ENCODE data around the gene INSIG2.

The INSIG2 gene

DNA sequence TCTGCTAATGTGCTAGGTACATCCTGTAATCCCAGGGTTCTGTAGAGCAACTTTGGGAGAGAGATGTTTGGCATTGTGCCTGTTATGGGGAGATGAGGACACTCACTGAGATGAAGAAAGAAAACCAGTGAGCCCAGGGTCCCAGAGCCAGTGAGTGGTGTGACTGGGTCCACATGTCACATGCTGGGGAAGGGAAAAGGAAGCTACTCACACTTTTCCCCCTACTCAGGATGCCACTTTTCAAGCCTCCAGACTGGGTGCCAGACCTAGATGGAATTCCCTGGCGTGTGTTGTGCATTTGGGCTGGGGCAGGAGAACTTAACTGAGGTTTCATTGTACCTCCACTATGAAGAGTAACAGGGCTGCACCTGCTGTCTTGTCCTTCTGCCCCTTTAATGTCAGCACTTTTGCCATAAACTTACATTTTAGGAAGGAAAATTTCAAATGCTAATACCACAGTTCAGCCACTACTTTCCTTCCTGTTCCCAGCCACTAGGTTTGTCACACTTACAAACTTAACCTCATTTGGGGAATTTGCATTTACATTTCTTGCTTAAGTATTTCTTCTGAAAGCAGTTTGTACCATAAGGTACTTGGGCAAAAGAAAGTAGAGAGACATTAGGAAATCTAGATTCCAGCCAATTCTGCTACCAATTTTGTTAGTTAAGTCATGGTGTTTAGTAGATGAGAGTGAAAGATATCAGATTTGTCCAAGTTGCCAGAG, 10.2 kb downstream of the INSIG2 start:
- WGBS (ENCODE audit: insufficient coverage, insufficient read length): no CpG with 5 or more reads among the region's 1 CpG
- no peaks in the 10 kb centered on the region for H3K4me1 ChIP-seq (ENCODE audit: control insufficient read depth, insufficient read depth, low read length)
- H3K27me3 ChIP-seq (ENCODE audit: control insufficient read depth, insufficient read depth, low read length): no peaks in the 10 kb centered on the region
- no peaks in the 10 kb centered on the region for H3K36me3 ChIP-seq (ENCODE audit: control insufficient read depth, insufficient read depth, low read length)
- DNase-seq (ENCODE audit: low read depth, low spot score): no peak
- H3K4me3 ChIP-seq (ENCODE audit: low read length): no peak overlapping the region
- H3K27ac ChIP-seq (ENCODE audit: low read length): no peak overlapping the region
- H3K9me3 ChIP-seq (ENCODE audit: control insufficient read depth, insufficient read depth, low read length): no peaks in the 10 kb centered on the region

DNA sequence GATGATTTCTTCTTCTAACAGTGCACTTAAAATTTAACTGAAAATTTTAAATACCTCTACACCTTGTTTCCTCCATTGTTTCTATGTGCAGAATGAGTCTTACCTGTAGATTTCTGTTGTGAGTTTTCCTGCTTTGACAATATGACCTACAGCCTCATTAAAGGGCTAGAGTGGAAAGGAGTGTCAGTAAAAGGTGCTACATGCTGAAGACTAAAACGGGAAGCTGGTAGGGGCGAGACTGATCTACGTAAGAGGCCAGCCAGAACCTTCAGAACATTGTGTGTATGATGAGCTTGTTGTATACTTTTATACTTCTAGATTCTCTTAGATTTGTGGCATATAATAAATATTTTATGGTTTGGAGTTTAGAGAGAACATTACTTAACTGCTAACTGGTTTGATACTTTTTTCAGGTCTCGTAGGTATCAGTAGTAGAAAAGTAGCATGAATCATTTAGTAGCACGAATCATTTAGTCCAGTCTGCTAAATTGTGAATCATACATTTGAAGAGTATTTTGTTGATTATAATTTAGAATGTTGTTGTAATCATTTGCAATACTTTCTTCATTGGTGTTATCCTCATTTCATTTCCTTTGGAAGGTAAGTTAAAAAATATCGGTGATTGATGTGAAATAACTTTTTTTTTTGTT, 14.3 kb downstream of the INSIG2 start:
- H3K4me1 ChIP-seq (ENCODE audit: control insufficient read depth, insufficient read depth, low read length): no peaks in the 10 kb centered on the region
- WGBS (ENCODE audit: insufficient coverage, insufficient read length): 100% methylated on average over 1 of the region's 6 CpGs
- H3K9me3 ChIP-seq (ENCODE audit: control insufficient read depth, insufficient read depth, low read length): no peaks in the 10 kb centered on the region
- H3K27ac ChIP-seq (ENCODE audit: low read length): no peak overlapping the region
- H3K4me3 ChIP-seq (ENCODE audit: low read length): no peak overlapping the region
- H3K36me3 ChIP-seq (ENCODE audit: control insufficient read depth, insufficient read depth, low read length): no peaks in the 10 kb centered on the region
- no peak for DNase-seq (ENCODE audit: low read depth, low spot score)
- H3K27me3 ChIP-seq (ENCODE audit: control insufficient read depth, insufficient read depth, low read length): no peaks in the 10 kb centered on the region

- no CpG with 5 or more reads among the region's 2 CpGs for WGBS (ENCODE audit: insufficient coverage, insufficient read length)
- DNase-seq (ENCODE audit: low read depth, low spot score): no peak
- Histone ChIP-seq H3K27ac (ENCODE audit: low read length) (no peak overlapping the region), H3K9me3 (ENCODE audit: control insufficient read depth, insufficient read depth, low read length) (no peaks in the 10 kb centered on the region), H3K27me3 (ENCODE audit: control insufficient read depth, insufficient read depth, low read length) (no peaks in the 10 kb centered on the region), H3K4me3 (ENCODE audit: low read length) (no peak overlapping the region), H3K4me1 (ENCODE audit: control insufficient read depth, insufficient read depth, low read length) (no peaks in the 10 kb centered on the region), H3K36me3 (ENCODE audit: control insufficient read depth, insufficient read depth, low read length) (no peaks in the 10 kb centered on the region)
Measured at GRCh38 chr2:118103951-118104940, 16.0 kb downstream of the INSIG2 start.

DNA sequence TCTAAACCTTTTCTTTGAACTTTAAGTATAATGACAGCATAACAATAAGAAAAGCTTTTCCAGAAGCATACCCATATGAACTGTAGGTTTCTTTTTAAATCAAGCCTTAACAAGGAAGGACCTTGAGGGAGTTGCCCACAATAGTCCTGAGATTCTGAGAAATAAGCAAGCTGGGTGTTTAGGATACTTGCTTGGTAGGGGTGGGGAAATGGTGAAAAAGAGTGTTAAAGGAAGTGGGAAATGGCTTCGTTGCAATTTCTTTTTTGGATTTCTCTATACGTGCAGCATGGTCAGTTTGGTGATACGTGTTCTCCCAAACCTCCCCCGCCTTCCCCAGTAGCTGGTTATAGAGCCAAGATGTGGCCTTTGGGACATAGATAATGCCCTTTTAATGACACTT, 17.2 kb downstream of the INSIG2 start:
- H3K36me3 ChIP-seq (ENCODE audit: control insufficient read depth, insufficient read depth, low read length): no peaks in the 10 kb centered on the region
- H3K27me3 ChIP-seq (ENCODE audit: control insufficient read depth, insufficient read depth, low read length): no peaks in the 10 kb centered on the region
- DNase-seq (ENCODE audit: low read depth, low spot score): no peak
- no peaks in the 10 kb centered on the region for H3K9me3 ChIP-seq (ENCODE audit: control insufficient read depth, insufficient read depth, low read length)
- no peak overlapping the region for H3K27ac ChIP-seq (ENCODE audit: low read length)
- H3K4me3 ChIP-seq (ENCODE audit: low read length): no peak overlapping the region
- 100% methylated on average over 1 of the region's 4 CpGs for WGBS (ENCODE audit: insufficient coverage, insufficient read length)
- no peaks in the 10 kb centered on the region for H3K4me1 ChIP-seq (ENCODE audit: control insufficient read depth, insufficient read depth, low read length)

DNA sequence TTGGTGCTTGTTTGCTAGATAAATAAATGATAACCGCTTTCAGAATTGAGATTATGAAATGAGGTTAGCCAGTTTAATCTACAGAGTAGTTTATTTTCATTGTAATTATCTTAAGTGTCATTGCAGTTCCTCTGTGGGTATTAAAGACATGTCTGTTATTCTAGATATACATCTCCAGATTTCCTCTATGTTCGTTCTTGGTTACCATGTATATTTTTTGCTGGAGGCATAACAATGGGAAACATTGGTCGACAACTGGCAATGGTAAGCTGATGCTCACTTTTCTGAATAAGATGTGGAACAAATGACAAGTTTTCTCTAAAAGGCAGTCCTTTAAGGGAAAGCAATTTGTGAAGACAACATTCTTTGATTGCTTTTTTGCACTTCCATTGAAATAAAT, 18.7 kb downstream of the INSIG2 start:
- no peak for DNase-seq (ENCODE audit: low read depth, low spot score)
- Histone ChIP-seq H3K9me3 (ENCODE audit: control insufficient read depth, insufficient read depth, low read length) (no peaks in the 10 kb centered on the region), H3K4me1 (ENCODE audit: control insufficient read depth, insufficient read depth, low read length) (no peaks in the 10 kb centered on the region), H3K27ac (ENCODE audit: low read length) (no peak overlapping the region), H3K36me3 (ENCODE audit: control insufficient read depth, insufficient read depth, low read length) (no peaks in the 10 kb centered on the region), H3K4me3 (ENCODE audit: low read length) (no peak overlapping the region), H3K27me3 (ENCODE audit: control insufficient read depth, insufficient read depth, low read length) (no peaks in the 10 kb centered on the region)
- WGBS (ENCODE audit: insufficient coverage, insufficient read length): no CpG with 5 or more reads among the region's 3 CpGs

GRCh38 chr2:118110310-118110709, 22.0 kb downstream of the INSIG2 start:
- H3K27me3 ChIP-seq (ENCODE audit: control insufficient read depth, insufficient read depth, low read length): no peaks in the 10 kb centered on the region
- DNase-seq (ENCODE audit: low read depth, low spot score): no peak
- H3K4me1 ChIP-seq (ENCODE audit: control insufficient read depth, insufficient read depth, low read length): no peaks in the 10 kb centered on the region
- no CpG with 5 or more reads among the region's 3 CpGs for WGBS (ENCODE audit: insufficient coverage, insufficient read length)
- H3K36me3 ChIP-seq (ENCODE audit: control insufficient read depth, insufficient read depth, low read length): no peaks in the 10 kb centered on the region
- no peak overlapping the region for H3K27ac ChIP-seq (ENCODE audit: low read length)
- H3K9me3 ChIP-seq (ENCODE audit: control insufficient read depth, insufficient read depth, low read length): no peaks in the 10 kb centered on the region
- H3K4me3 ChIP-seq (ENCODE audit: low read length): no peak overlapping the region

DNA sequence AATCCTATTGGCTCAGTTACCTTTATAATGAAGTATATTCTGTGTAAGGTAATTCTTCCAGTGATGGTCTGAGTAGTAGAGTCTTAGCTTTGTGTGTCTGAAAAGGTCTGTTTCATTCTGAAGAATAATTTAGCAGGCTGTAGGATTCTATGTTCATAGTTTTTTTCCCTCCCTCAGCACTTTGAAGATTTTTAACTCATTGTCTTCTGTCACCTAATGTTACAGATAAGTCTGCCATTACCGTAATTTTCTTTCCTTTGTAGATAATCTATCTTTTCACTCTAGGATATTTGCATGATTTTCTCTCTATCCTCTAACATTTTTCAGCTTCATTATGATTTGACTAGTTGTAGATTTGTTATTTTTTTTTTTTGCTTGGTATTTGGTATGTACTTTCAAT, 22.7 kb downstream of the INSIG2 start:
- H3K36me3 ChIP-seq (ENCODE audit: control insufficient read depth, insufficient read depth, low read length): no peaks in the 10 kb centered on the region
- no peak overlapping the region for H3K27ac ChIP-seq (ENCODE audit: low read length)
- no CpG with 5 or more reads among the region's 1 CpG for WGBS (ENCODE audit: insufficient coverage, insufficient read length)

DNA sequence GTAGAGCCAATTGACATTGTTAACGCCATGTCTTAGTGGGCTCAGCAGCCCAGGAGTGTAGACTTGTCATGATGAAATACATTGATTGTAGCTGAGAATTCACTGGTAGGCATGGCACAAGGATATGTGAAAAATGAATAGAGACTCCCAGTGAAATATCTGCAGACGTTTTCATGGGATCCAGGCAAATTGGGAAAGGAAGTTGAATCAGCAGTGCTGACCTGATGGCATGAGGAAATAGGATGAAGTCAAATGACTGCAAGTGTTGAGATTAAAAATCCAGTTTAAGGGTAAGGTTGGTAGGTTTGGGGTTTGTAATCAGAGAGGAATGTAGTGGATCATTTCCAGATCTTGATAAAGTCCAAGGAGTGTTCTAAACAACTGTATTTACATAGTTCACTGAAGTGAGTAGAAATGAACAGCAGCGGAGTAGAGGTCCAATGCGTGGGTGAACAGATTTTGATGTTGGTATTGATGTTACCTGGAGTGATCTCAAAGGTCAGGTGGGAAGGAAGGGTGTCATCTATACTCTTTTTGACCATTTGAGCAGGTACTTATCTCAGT, 24.6 kb downstream of the INSIG2 start:
- no peaks in the 10 kb centered on the region for H3K9me3 ChIP-seq (ENCODE audit: control insufficient read depth, insufficient read depth, low read length)

More for the DNA sequence above, 22.7 kb downstream of the INSIG2 start:
- H3K9me3 ChIP-seq (ENCODE audit: control insufficient read depth, insufficient read depth, low read length): no peaks in the 10 kb centered on the region
- H3K27me3 ChIP-seq (ENCODE audit: control insufficient read depth, insufficient read depth, low read length): no peaks in the 10 kb centered on the region
- H3K4me3 ChIP-seq (ENCODE audit: low read length): no peak overlapping the region
- DNase-seq (ENCODE audit: low read depth, low spot score): no peak
- H3K4me1 ChIP-seq (ENCODE audit: control insufficient read depth, insufficient read depth, low read length): no peaks in the 10 kb centered on the region

GRCh38 chr2:118114863-118115262, 26.6 kb downstream of the INSIG2 start:
- Histone ChIP-seq H3K27ac (ENCODE audit: low read length) (no peak overlapping the region), H3K4me1 (ENCODE audit: control insufficient read depth, insufficient read depth, low read length) (no peaks in the 10 kb centered on the region), H3K36me3 (ENCODE audit: control insufficient read depth, insufficient read depth, low read length) (no peaks in the 10 kb centered on the region; the same call in 1 of the 2 replicates), H3K4me3 (ENCODE audit: low read length) (no peak overlapping the region), H3K27me3 (ENCODE audit: control insufficient read depth, insufficient read depth, low read length) (no peaks in the 10 kb centered on the region), H3K9me3 (ENCODE audit: control insufficient read depth, insufficient read depth, low read length) (no peaks in the 10 kb centered on the region)
- WGBS (ENCODE audit: insufficient coverage, insufficient read length): no CpG with 5 or more reads among the region's 2 CpGs
- DNase-seq (ENCODE audit: low read depth, low spot score): no peak

More for the DNA sequence above, 24.6 kb downstream of the INSIG2 start:
- H3K27me3 ChIP-seq (ENCODE audit: control insufficient read depth, insufficient read depth, low read length): no peaks in the 10 kb centered on the region
- no CpG with 5 or more reads among the region's 4 CpGs for WGBS (ENCODE audit: insufficient coverage, insufficient read length)
- no peaks in the 10 kb centered on the region for H3K4me1 ChIP-seq (ENCODE audit: control insufficient read depth, insufficient read depth, low read length)
- H3K36me3 ChIP-seq (ENCODE audit: control insufficient read depth, insufficient read depth, low read length): no peaks in the 10 kb centered on the region
- no peak for DNase-seq (ENCODE audit: low read depth, low spot score)
- H3K27ac ChIP-seq (ENCODE audit: low read length): no peak overlapping the region
- no peak overlapping the region for H3K4me3 ChIP-seq (ENCODE audit: low read length)

- H3K36me3 ChIP-seq (ENCODE audit: control insufficient read depth, insufficient read depth, low read length): no peaks in the 10 kb centered on the region; the same call in 1 of the 2 replicates
- H3K27ac ChIP-seq (ENCODE audit: low read length): no peak overlapping the region
- H3K4me3 ChIP-seq (ENCODE audit: low read length): no peak overlapping the region
- WGBS (ENCODE audit: insufficient coverage, insufficient read length): no CpG with 5 or more reads among the region's 4 CpGs
- H3K27me3 ChIP-seq (ENCODE audit: control insufficient read depth, insufficient read depth, low read length): no peaks in the 10 kb centered on the region
- no peaks in the 10 kb centered on the region for H3K4me1 ChIP-seq (ENCODE audit: control insufficient read depth, insufficient read depth, low read length)
- no peaks in the 10 kb centered on the region for H3K9me3 ChIP-seq (ENCODE audit: control insufficient read depth, insufficient read depth, low read length)
- no peak for DNase-seq (ENCODE audit: low read depth, low spot score)
Measured at GRCh38 chr2:118115761-118116160, 27.5 kb downstream of the INSIG2 start.
